Measurements from ENCODE around the gene KLHL29.

KLHL29 gene

GRCh38 chr2:23563151-23563550, 178.2 kb downstream of the KLHL29 start:
- H3K4me3 ChIP-seq (ENCODE audit: low read depth, low read length) = no peak overlapping the region
- no peak for TF ChIP-seq CTCF (IDR thresholded peaks at IDR 0.05; ENCODE audit: low read depth, low read length, missing control alignments)
- in situ Hi-C loops (cut with HindIII; ENCODE audit: low sequenced_read_pairs) = no loop called here

GRCh38 chr2:23563673-23564614, 179.0 kb downstream of the KLHL29 start:
- no peak overlapping the region for H3K4me3 ChIP-seq (ENCODE audit: low read depth, low read length)
- peak; percentile 41 for TF ChIP-seq CTCF (IDR thresholded peaks at IDR 0.05; ENCODE audit: low read depth, low read length, missing control alignments)
- in situ Hi-C loops (cut with HindIII; ENCODE audit: low sequenced_read_pairs) = no loop called here
- peak; percentile 76 for DNase-seq (ENCODE audit: low read depth)

More at GRCh38 chr2:23563151-23563550, 178.2 kb downstream of the KLHL29 start:
- DNase-seq (ENCODE audit: low read depth) = no peak

GRCh38 chr2:23564615-23564960, 179.6 kb downstream of the KLHL29 start:
- no peak for TF ChIP-seq CTCF (IDR thresholded peaks at IDR 0.05; ENCODE audit: low read depth, low read length, missing control alignments)
- no peak overlapping the region for H3K4me3 ChIP-seq (ENCODE audit: low read depth, low read length)
- in situ Hi-C loops (cut with HindIII; ENCODE audit: low sequenced_read_pairs) = no loop called here
- peak; percentile 49 for DNase-seq (ENCODE audit: low read depth)

GRCh38 chr2:23565374-23565773, 180.4 kb downstream of the KLHL29 start:
- no peak overlapping the region for H3K4me3 ChIP-seq (ENCODE audit: low read depth, low read length)
- DNase-seq (ENCODE audit: low read depth) = no peak
- TF ChIP-seq CTCF (IDR thresholded peaks at IDR 0.05; ENCODE audit: low read depth, low read length, missing control alignments) = no peak
- in situ Hi-C loops (cut with HindIII; ENCODE audit: low sequenced_read_pairs) = no loop called here

GRCh38 chr2:23565814-23566213, 180.8 kb downstream of the KLHL29 start:
- TF ChIP-seq CTCF (IDR thresholded peaks at IDR 0.05; ENCODE audit: low read depth, low read length, missing control alignments) = no peak
- in situ Hi-C loops (cut with HindIII; ENCODE audit: low sequenced_read_pairs) = no loop called here
- no peak overlapping the region for H3K4me3 ChIP-seq (ENCODE audit: low read depth, low read length)
- no peak for DNase-seq (ENCODE audit: low read depth)

- peak; percentile 54 for TF ChIP-seq CTCF (IDR thresholded peaks at IDR 0.05; ENCODE audit: low read depth, low read length, missing control alignments)
- in situ Hi-C loops (cut with HindIII; ENCODE audit: low sequenced_read_pairs) = no loop called here
- DNase-seq (ENCODE audit: low read depth) = no peak
- no peak overlapping the region for H3K4me3 ChIP-seq (ENCODE audit: low read depth, low read length)
Observed at GRCh38 chr2:23566241-23567142, 181.5 kb downstream of the KLHL29 start.
